Dermis microvascular lymphatic vessel endothelial cell (primary cell): Measurements from ENCODE around the gene FADS2. TPM values are rescaled to one million over a fixed set of nuclear protein-coding genes. Genes with fewer than 3 reads are reported as not detected.
A peak's percentile ranks its signal among the peaks of the same experiment; 100 is the strongest.

ENCODE experiments used
- DNase-seq, 2 donors: peaks; one replicate each; pipeline versions ENCODE4 v3.0.0 to v3.0.0-alpha.2; 2010; ENCODE audit warnings: low read depth in 2 of 2
- total RNA-seq: library from RNA; depleted of rRNA; stranded (reverse); fragments of >200 nt; gene quantifications from 2 replicates; pipeline ENCODE4 v1.2.1, GENCODE V29; 2014

Gene FADS2
- total RNA-seq, 1 donor from 2014 or later: 114 TPM

GRCh38 chr11:61885784-61886580, 57.9 kb downstream of the FADS2 start:
- no peak for DNase-seq

GRCh38 chr11:61886643-61887042, 58.5 kb downstream of the FADS2 start:
- no peak for DNase-seq

- DNase-seq: peak; percentile 83 to 96
These were observed 59.9 kb downstream of the FADS2 start for GRCh38 chr11:61887839-61888494.

GRCh38 chr11:61888590-61888989, 60.5 kb downstream of the FADS2 start:
- DNase-seq: no peak

GRCh38 chr11:61889831-61890230, 61.7 kb downstream of the FADS2 start:
- no peak for DNase-seq

- peak; percentile 36 to 86 for DNase-seq
These were observed 62.6 kb downstream of the FADS2 start for GRCh38 chr11:61890529-61891330.

- peak; percentile 40 to 91 for DNase-seq
These were observed 63.4 kb downstream of the FADS2 start, which contains the start of gene FADS3 for GRCh38 chr11:61891331-61892084. TSS of gene FADS3 (minus strand) at chr11:61891545. CDS start at chr11:61891381, 164 bp downstream.

GRCh38 chr11:61892085-61892370, 63.9 kb downstream of the FADS2 start:
- no peak for DNase-seq

GRCh38 chr11:61893981-61894380, 65.9 kb downstream of the FADS2 start:
- peak in 1 of 2 donors; percentile 22 for DNase-seq

- DNase-seq: no peak
These were observed 67.1 kb downstream of the FADS2 start for GRCh38 chr11:61895046-61895717.

- DNase-seq: no peak
These were observed 67.6 kb downstream of the FADS2 start for GRCh38 chr11:61895718-61896059.

GRCh38 chr11:61896665-61897386, 68.7 kb downstream of the FADS2 start:
- no peak for DNase-seq

- peak in 1 of 2 donors; percentile 64 for DNase-seq
These were observed 69.5 kb downstream of the FADS2 start for GRCh38 chr11:61897387-61898246.

- no peak for DNase-seq
These were observed 70.1 kb downstream of the FADS2 start for GRCh38 chr11:61898247-61898582.

GRCh38 chr11:61899146-61899841, 71.2 kb downstream of the FADS2 start:
- DNase-seq: peak; percentile 29 to 73

GRCh38 chr11:61900251-61900650, 72.2 kb downstream of the FADS2 start:
- no peak for DNase-seq

- no peak for DNase-seq
These were observed 73.3 kb downstream of the FADS2 start for GRCh38 chr11:61901397-61901796.

- no peak for DNase-seq
These were observed 74.2 kb downstream of the FADS2 start for GRCh38 chr11:61902313-61902712.

- DNase-seq: no peak
These were observed 75.7 kb downstream of the FADS2 start for GRCh38 chr11:61903845-61904244.
